Smooth muscle cell of bladder (primary cell): Measurements from ENCODE around the gene OSBPL6. TPM values are rescaled to one million over a fixed set of nuclear protein-coding genes. Genes with fewer than 3 reads are reported as not detected.

ENCODE experiments used
- total RNA-seq: library from RNA; depleted of rRNA; stranded (reverse); fragments of >200 nt; gene quantifications from 2 replicates; pipeline ENCODE4 v1.2.3, GENCODE V29; 2014

Gene OSBPL6
- 1.1 and 1.4 TPM in 2 replicates for total RNA-seq

DNA sequence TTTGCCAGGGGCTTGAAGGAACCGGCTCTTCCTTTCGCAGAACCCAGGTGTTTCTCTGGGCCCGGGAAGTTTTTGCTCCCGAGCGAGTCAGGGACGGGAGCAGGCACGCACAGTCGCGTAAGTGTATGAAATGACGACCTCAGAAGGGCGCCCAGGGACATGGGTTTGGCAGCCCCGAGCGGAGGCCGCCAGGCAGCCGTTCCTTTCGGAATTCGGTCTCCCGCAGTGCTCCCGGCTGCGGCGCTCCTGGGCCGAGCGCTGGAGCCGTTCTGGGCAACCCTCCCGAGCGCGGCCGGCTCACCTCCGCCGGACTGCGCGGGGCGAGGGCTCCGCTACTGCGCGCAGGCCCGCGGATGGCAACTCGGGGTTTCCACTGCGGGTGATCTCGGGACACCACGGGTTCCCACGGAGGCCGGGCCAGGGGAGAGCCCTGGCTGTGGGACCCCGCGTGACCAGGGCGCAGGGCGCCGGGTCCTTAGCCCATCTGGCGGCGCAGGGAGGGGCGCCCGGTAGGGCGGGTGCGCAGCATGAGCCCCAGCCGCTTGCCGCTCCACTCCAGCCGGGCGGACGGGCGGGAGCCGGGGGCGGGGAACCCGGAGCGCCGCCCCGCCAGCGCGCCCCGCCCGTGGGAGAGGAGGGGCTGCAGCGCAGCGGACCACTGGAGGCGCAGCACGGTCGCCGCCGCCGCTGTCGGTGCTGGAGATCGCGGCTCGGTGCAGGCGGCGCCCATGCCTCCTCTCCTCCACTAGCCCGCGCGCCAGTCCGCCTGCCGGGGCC, at the start of gene OSBPL6:
Gene OSBPL6 (plus strand): TSS at position 690 of the 777 bp plus-strand sequence. CDS start 111,673 bp downstream, outside the sequence.

DNA sequence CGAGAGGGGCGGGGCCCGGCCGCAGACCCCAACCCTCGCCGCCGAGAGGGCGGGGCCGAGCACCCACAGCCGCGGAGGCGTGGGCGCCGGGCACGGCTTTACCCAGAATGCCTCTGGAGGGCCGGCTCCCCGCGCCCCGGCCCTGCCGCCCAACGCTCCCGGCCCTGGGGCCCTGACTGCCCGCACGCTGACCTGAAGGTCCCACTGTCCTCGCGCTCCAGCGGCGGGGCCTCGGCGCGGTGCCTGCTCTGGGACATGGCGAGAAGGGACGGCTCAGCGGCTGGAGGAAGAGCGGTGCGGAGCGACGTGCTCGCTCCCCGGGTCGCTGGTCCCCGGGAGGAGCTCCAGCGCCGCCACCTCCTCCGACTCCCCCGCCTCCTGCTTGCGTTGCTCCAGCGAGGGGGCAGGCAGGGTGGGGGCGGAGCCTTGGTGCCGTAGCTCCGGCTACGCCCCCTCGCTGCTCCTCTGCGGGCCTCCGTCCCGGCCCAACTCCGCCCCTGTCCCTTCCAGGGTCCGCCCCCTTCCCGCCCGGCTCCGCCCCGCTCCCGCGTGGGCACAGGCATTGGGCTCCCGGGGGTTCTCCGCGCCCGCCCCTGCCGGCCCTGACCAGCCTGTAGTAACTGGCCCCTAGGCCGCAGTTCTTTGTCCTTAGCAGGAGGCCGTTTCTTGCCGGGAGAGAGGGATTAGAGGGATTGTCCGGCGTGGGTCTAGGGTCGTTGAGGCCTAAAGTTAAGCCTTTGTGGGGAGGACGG, 256.6 kb downstream of the OSBPL6 start, which contains the start of the genes PJVK and PRKRA:
Gene PJVK (plus strand): TSS at position 605 of the 752 bp plus-strand sequence. CDS start 2,032 bp downstream, outside the sequence.
Gene PRKRA (minus strand): TSS at position 402 of the 752 bp plus-strand sequence. CDS start 145 bp downstream, at position 257.

Other genes starting within 250 kb of the OSBPL6 start
- under 0.01 TPM in 2 replicates for gene PDE11A, start 121.7 kb upstream of the OSBPL6 start, total RNA-seq
- gene RBM45, start 82.1 kb upstream of the OSBPL6 start, total RNA-seq, result 21.0 and 24.1 TPM in 2 replicates